Hepatic stellate cell (primary cell): ENCODE data around the gene DOCK1.

Experiments
- DNase-seq: peaks from one replicate; pipeline ENCODE4 v3.0.0; 2011; ENCODE audit warnings: low spot score

Gene DOCK1

DNA sequence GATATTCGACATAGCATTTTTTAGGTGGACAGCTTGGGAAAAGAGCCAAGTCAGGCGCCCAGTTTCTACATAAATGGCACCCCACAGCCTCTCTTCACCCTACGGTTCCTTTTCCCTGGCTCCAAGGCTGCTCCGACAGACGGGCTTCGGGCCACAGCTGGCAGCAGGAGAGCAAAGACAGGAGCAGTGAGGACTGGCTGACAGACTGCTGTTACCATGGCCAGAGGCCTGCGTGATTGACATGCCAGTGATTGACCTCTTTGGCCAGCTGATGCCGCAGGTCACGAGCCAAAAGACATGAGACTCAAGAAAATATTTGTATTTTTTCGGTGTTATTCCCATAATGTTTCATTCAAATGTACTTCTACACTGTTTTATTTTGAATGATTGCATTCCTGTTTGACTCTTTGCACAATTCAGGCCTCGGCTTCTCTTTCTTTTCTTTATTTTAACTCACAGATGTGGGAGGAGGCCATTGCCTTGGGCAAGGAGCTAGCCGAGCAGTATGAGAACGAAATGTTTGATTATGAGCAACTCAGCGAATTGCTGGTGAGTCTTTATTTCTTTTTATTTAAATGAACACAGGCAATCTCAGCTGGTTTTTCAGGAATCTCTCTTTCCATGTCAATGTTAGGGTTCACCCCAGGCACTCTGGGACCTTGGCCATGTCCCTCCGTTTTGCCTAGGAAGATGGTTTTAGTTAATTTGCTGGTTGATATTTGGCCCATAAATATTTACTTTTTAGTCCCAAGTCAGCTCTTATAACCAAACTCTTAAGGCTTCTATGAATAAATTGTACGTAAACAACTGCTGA lies 497.6 kb downstream of the DOCK1 start:
- DNase-seq = no peak

DNA sequence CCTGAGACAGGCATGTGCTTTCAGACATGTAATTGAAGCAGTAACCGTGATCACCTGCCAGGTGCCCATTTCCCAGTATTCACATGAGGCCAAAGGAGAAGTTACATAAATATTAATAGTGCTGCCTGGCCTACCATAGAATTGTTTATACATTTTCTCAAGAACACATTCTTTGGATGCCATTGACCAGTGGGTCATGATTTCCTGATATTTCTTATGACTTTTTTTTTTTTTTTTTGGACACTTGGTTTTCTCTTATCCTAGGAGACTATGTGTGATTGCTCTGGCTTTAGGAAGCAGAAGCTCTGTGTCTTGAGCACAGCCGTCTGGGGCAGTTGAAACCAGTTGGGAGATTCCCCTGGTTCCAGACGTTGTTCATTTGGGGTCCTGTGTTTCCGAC lies 500.0 kb downstream of the DOCK1 start:
- peak; percentile 59 for DNase-seq

- no peak for DNase-seq
Observed at GRCh38 chr10:127406018-127406550, 500.9 kb downstream of the DOCK1 start.

- no peak for DNase-seq
Observed at GRCh38 chr10:127407551-127407950, 502.3 kb downstream of the DOCK1 start.

GRCh38 chr10:127408112-127408710 lies 503.0 kb downstream of the DOCK1 start:
- DNase-seq = no peak

DNA sequence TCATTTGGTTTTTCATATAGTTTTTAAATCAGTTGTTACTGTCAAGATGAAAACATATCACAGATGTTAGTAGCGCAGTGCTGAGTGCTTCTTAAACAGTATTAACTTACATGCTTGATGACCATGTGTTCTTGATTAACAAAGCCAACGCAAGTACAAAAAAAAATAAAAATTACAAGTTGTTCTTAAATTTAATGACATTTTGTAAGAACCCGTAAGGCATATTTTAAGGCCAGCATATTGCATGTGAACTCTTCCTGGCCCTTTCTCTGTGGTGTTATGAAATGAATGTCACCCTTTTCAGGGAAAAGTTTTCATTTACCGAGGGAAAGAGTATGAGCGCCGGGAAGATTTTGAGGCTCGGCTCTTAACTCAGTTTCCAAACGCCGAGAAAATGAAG lies 503.5 kb downstream of the DOCK1 start:
- no peak for DNase-seq

DNA sequence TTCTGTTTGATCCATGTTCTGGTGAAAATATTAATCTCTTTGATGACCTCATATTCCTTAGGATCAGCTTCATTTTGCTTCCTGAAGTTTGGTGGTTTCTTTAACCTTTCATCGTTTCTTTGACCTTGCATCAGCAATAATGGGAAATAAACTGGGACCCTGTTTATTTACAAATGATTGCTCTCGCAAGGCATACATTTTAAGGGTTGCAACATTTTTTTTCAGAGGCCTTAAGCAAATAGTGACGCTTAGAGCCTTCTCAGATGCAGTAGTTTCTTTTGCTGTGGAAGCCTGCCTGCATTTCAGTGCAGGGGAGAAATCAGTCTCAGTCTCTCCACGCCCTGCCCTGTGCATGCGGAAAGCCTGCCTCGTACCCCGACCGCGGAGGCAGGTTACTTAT lies 504.8 kb downstream of the DOCK1 start:
- DNase-seq = no peak

DNA sequence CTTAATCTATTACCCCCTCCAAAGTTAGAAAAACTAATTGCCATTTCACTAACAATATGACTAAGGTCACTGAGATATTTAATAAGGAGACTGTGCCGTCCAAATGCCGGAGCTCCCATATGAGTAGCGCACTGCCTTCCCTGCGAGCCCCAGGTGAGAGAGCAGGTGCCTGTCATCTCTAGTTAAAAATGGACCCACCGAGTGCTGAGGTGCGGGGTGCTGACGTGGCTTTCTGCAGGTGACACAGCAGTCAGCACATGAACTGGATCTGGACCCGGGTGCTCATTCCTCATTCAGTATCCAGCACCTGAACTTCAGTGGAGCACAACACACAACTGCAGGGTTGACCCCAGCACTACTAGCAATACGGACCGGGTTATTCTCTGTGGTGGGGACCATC lies 505.8 kb downstream of the DOCK1 start:
- DNase-seq = no peak

DNA sequence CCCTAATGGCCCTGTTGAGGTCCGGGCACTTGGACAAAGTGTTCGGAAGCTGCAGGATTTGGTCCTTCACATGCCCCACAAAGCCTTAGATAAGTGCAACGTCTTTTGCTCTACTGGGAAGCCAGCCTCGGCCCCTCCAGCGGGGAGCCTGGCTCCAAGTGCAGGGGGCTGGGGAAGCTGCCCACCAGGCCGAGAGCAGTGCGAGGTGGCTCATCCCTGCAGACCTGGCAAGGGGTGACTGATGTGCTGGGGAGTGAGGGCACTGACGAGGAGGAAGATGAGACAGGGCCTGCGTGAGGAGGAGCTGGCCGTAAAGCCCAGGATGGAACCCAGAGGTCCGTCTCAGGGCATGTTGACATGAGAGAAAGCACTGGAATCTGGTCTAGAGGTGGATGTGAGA lies 508.1 kb downstream of the DOCK1 start:
- DNase-seq = no peak

DNA sequence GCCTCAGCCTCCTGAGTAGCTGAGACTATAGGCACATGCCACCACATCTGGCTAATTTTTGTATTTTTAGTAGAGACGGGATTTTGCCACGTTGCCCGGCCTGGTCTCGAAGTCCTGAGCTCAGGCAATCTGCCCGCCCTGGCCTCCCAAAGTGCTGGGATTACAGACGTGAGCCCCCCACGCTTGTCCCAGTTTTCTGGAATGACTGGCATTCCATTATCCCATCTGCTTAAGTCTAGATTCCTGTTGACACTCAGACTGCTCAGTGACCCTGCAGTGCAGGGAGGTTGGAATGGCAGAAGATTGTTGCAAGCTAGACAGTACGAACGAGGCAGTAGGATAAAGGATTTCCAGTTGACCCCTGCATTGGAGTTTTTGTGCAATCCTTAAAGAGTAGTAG lies 508.8 kb downstream of the DOCK1 start:
- DNase-seq = no peak

DNA sequence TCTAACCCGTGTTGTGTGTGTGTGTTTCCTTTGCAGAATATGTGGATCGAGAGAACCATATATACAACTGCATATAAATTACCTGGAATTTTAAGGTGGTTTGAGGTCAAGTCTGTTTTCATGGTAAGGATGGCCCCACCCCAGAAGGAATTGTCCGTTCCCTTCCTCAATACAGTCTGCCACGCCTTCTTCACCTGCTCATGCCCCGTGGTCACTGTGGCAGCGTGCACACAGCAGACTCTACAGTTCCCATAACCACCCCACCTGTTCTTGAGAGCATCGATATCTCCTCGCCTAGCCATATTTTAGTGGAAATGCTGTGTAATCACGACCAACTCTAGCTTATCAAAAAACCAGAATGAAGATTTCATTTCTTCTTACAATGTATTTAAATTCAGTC lies 509.9 kb downstream of the DOCK1 start:
- no peak for DNase-seq

DNA sequence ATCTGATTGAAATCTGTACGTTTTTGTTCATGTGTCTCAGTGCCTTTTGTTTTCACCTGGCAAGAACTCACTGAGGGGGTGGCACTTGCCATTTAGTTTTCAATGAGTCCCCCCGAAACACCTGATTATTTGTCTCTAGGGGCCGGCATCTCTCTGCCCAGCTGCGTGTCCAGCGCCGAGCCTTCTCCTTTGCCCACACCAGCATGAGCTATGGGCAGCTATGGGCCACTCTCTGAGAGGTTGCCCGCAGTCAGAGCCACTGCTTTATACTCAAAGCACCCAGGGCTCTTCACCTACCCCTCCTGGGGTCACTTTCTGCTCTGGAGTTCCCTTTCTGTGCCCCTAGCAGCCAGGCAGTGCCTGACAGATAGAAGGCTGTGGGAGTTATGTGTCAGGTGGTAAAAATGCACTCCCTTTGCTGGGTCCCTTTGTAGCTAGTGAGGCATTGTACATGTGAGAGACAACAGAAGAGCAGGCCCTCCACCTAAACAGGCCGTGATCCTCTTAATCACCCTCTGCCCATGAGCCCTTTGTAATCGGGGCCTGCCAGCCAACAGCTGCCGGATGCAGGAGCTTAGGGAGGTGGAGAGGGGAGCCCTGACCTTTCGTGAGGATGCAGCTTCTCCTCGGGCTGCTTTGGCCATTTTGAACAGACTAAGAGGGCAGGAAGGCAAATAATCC lies 510.8 kb downstream of the DOCK1 start:
- no peak for DNase-seq

GRCh38 chr10:127417031-127417430 lies 511.8 kb downstream of the DOCK1 start:
- no peak for DNase-seq

GRCh38 chr10:127417686-127418401 lies 512.6 kb downstream of the DOCK1 start:
- no peak for DNase-seq

- DNase-seq = no peak
Observed at GRCh38 chr10:127418536-127419168, 513.4 kb downstream of the DOCK1 start.

- no peak for DNase-seq
Observed at GRCh38 chr10:127420138-127420684, 515.0 kb downstream of the DOCK1 start.

- DNase-seq = no peak
Observed at GRCh38 chr10:127423218-127423915, 518.1 kb downstream of the DOCK1 start.

DNA sequence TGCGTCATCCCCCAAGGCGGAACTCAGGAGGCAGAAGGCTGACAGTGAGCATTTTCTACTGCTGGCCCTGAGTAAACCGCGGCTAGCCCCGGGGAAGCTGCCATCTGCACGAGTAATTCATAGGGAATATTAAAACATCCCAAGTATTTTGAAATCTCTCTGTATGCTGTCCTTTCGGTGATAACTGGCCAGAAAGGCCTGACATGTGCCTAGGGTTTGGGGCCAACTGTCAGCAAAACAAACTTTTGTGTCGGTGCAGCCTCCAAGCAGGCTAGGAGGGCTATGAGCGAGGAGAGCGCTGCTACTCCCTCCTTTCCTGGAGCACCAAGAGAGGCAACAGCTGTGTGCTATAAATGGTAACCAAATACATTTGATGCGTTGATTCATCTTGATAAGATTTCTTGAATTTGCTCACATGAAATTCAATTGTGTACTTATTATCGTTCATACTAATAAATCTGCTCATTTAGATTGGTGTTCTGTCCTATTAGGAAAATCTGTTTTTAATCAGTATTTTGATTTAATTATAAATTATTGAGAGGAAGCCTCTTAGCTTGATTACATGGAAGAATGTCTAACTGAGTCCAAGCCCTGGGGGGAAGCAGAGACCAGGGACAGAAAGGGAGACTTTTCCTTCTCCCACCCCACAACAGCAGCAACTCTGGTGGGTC lies 519.5 kb downstream of the DOCK1 start:
- no peak for DNase-seq

GRCh38 chr10:127426746-127427145 lies 521.5 kb downstream of the DOCK1 start:
- DNase-seq = no peak

DNA sequence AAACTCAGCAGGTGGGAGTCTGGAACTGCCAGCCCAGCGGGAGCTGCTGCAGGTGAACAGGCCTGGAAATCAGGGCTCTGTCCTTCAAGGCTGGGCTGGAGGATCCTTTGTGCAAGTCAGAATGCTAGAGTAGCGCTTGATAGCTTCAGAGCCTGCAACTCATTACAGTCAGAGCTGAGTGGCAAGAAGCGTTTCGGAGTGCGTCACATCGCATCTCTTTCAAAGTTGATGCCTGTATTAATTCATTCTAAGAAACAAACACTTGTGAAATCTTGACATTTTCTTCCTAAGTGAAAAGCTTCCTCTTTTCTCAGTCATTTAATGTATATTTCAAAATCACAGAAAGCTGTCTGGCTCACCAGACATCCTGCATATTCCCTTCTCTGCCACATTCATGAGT lies 522.7 kb downstream of the DOCK1 start:
- no peak for DNase-seq
